Measurements from ENCODE around the gene CDC42BPA.

Gene CDC42BPA

DNA sequence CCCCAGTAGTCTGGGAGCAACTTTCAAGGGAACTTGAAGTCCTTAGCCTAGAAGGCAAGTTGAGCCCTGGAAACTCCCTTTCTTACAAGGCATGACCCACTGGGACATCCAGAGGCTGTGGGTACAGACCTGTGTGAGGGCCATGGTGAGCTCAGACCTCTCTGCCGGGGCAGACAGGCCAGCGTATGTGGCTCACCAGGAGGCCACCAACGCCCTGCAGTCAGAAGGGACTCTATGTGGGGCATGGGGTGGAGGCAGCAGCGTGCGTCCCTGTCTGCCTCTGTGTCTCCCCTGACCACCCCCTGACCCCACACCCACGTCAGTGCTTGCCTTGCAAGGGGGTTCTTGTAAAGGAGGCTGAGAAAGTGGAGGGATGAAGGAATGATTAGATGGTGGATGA lies 367.4 kb downstream of the CDC42BPA start:
- no peaks in the 10 kb centered on the region for H3K9me3 ChIP-seq (ENCODE audit: control insufficient read depth, low read length)
- no peaks in the 10 kb centered on the region for H3K27me3 ChIP-seq (ENCODE audit: control insufficient read depth, insufficient read depth, low read length)
- no peak overlapping the region for H3K9ac ChIP-seq (ENCODE audit: low read length)
- H3K4me1 ChIP-seq (ENCODE audit: control insufficient read depth, insufficient read depth, low read length): peaks cover 15% of the 10 kb centered on the region
- H3K36me3 ChIP-seq (ENCODE audit: control insufficient read depth, insufficient read depth, low read length): no peaks in the 10 kb centered on the region
- no peak overlapping the region for H3K4me3 ChIP-seq (ENCODE audit: low read length)

DNA sequence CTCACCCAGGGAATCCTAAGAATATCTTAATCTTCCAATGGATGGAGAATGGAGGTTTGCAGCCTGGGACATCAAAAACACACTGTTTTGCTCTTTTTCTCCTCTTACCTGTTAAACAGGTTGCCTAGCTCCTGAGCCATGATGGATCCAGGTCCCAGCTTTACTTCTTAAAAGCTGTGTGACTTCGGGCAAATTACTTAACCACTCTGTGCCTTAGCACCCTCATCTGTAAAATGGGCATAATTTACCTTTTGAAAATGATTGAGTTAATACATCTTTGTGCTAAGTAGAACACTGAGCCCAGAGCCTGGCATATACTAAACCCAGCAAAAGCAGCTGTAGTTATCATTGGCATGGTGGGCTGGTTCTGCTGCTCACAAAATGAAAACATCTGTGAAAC lies 368.0 kb downstream of the CDC42BPA start:
- Histone ChIP-seq H3K4me3 (ENCODE audit: low read length) (no peak overlapping the region), H3K4me1 (ENCODE audit: control insufficient read depth, insufficient read depth, low read length) (peaks cover 20% of the 10 kb centered on the region), H3K9me3 (ENCODE audit: control insufficient read depth, low read length) (no peaks in the 10 kb centered on the region), H3K36me3 (ENCODE audit: control insufficient read depth, insufficient read depth, low read length) (no peaks in the 10 kb centered on the region), H3K9ac (ENCODE audit: low read length) (no peak overlapping the region), H3K27me3 (ENCODE audit: control insufficient read depth, insufficient read depth, low read length) (no peaks in the 10 kb centered on the region)

DNA sequence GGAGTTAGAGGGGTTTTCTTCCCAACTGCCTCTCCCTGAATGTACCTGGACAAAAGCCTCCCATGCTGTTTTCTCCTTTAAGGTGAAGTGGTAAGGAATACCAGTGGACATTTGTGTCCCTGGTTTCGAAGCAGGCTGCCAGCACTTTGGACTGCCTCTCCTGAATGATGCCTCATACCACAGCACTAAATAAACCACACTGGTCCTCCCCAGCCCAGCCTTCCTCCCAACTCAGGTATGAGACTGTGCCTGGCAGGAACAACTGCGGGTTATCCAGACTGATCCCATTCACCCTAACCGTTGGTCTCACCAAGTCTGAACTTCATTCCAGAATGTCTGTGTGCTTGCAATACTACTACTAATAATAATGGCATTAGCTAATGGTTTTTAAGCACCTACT lies 368.9 kb downstream of the CDC42BPA start:
- H3K4me3 ChIP-seq (ENCODE audit: low read length): no peak overlapping the region
- H3K9me3 ChIP-seq (ENCODE audit: control insufficient read depth, low read length): no peaks in the 10 kb centered on the region
- no peak overlapping the region for H3K9ac ChIP-seq (ENCODE audit: low read length)
- H3K36me3 ChIP-seq (ENCODE audit: control insufficient read depth, insufficient read depth, low read length): no peaks in the 10 kb centered on the region
- H3K27me3 ChIP-seq (ENCODE audit: control insufficient read depth, insufficient read depth, low read length): no peaks in the 10 kb centered on the region
- peaks cover 30% of the 10 kb centered on the region for H3K4me1 ChIP-seq (ENCODE audit: control insufficient read depth, insufficient read depth, low read length)

DNA sequence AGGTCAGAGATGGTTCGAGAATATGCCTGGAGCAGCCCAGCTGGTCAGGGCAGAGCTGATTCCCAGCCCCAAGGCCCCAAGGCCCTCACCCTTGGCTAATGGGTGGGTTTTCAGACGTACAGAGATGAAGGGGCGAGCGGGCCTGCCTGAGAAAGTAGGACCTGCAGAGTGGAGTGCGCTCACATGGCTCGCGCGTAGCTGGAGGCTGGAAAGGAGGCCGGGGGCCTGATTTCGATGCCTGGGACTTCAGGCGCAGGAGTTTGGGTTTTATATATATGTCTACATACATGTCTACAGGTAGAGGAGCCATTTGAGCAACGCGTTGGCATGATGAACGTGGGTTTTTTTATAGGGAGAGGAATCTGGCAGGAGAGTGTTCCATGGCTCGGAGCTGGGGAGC lies 369.3 kb downstream of the CDC42BPA start:
- Histone ChIP-seq H3K4me3 (ENCODE audit: low read length) (no peak overlapping the region), H3K36me3 (ENCODE audit: control insufficient read depth, insufficient read depth, low read length) (no peaks in the 10 kb centered on the region), H3K9me3 (ENCODE audit: control insufficient read depth, low read length) (no peaks in the 10 kb centered on the region), H3K4me1 (ENCODE audit: control insufficient read depth, insufficient read depth, low read length) (peaks cover 34% of the 10 kb centered on the region), H3K9ac (ENCODE audit: low read length) (no peak overlapping the region), H3K27me3 (ENCODE audit: control insufficient read depth, insufficient read depth, low read length) (no peaks in the 10 kb centered on the region)

DNA sequence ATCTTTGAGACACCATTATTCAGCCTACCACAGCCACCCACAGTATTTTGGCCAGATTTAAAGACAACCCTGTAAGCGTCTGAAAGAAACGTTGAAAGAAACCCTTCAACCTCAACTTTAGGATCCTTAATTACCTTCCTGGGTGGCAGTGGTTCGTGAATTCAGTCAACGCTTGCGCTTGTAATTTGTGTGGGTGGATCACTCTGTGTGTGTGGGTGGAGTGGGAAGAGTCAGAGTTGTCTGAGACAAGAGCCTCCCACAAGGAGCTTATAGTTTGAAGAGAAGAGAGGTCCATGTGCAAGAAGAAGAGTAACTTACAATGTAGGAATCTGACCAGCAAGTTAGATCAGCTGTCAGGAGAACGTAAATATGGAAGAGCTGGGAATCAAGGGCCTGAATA lies 369.8 kb downstream of the CDC42BPA start:
- no peaks in the 10 kb centered on the region for H3K9me3 ChIP-seq (ENCODE audit: control insufficient read depth, low read length)
- H3K9ac ChIP-seq (ENCODE audit: low read length): no peak overlapping the region
- H3K36me3 ChIP-seq (ENCODE audit: control insufficient read depth, insufficient read depth, low read length): no peaks in the 10 kb centered on the region
- no peaks in the 10 kb centered on the region for H3K27me3 ChIP-seq (ENCODE audit: control insufficient read depth, insufficient read depth, low read length)
- H3K4me1 ChIP-seq (ENCODE audit: control insufficient read depth, insufficient read depth, low read length): peaks cover 39% of the 10 kb centered on the region
- no peak overlapping the region for H3K4me3 ChIP-seq (ENCODE audit: low read length)

DNA sequence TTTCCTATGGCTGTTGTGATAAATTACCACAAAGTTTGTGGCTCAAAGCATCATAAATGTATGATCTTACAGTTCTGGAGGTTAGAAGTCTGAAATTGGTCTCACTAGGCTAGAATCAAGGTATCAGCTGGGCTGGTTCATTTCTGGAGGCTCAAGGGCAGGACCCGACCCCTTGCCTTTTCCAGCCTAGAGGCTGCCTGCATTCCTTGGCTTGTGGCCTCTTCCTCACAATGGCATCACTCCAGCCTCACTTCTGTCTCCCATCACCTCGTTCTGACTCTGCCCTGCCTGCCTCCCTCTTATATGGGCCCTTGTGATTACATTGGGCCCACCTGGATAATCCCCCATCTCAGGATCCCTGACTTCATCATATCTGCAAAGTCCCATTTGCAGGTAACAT lies 370.2 kb downstream of the CDC42BPA start:
- Histone ChIP-seq H3K27me3 (ENCODE audit: control insufficient read depth, insufficient read depth, low read length) (no peaks in the 10 kb centered on the region), H3K4me1 (ENCODE audit: control insufficient read depth, insufficient read depth, low read length) (peaks cover 43% of the 10 kb centered on the region), H3K9me3 (ENCODE audit: control insufficient read depth, low read length) (no peaks in the 10 kb centered on the region), H3K9ac (ENCODE audit: low read length) (no peak overlapping the region), H3K36me3 (ENCODE audit: control insufficient read depth, insufficient read depth, low read length) (no peaks in the 10 kb centered on the region), H3K4me3 (ENCODE audit: low read length) (no peak overlapping the region)

DNA sequence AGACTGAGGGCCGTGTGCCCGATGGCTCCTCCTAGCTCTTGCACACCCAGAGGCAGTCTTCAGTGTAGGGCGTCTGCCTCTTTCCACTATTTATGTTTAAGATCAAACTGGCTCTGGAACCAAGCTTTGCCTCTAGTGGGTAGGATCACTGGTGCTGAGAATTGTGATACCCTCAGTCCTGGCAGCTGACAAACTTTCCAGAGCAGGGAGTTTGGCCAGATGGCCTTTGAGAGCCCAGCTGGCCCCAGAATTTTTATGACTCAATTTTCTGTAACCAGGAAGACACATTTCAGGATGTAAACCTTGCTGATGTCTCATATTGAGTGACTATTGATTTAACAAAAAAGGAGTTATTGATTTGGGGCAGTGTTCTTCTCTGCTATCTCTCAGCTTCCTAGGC lies 371.5 kb downstream of the CDC42BPA start:
- H3K9me3 ChIP-seq (ENCODE audit: control insufficient read depth, low read length): no peaks in the 10 kb centered on the region
- H3K4me1 ChIP-seq (ENCODE audit: control insufficient read depth, insufficient read depth, low read length): peaks cover 50% of the 10 kb centered on the region
- H3K36me3 ChIP-seq (ENCODE audit: control insufficient read depth, insufficient read depth, low read length): no peaks in the 10 kb centered on the region
- H3K9ac ChIP-seq (ENCODE audit: low read length): no peak overlapping the region
- no peak overlapping the region for H3K4me3 ChIP-seq (ENCODE audit: low read length)
- no peaks in the 10 kb centered on the region for H3K27me3 ChIP-seq (ENCODE audit: control insufficient read depth, insufficient read depth, low read length)

DNA sequence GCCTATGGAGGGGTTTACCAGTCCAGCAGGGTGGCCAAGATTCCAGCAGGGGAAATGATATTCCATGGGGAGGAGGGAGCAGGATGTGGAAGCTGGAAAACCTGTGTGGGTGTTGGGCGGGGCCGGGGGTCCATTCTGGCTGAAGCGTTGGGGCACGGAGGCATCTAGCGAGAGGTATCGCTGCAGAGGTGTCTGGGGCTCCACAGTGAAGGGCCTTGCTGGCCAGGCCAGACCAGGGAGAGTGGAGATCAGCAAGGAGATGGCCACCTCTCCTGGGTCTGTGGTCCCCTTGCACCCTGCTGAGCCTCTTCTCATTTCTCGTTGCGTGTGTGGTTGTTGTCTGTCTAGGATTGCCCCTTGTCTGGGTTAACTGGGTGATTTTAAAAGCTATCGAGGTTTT lies 372.0 kb downstream of the CDC42BPA start:
- Histone ChIP-seq H3K36me3 (ENCODE audit: control insufficient read depth, insufficient read depth, low read length) (no peaks in the 10 kb centered on the region), H3K9ac (ENCODE audit: low read length) (peak overlapping the region; percentile 41), H3K9me3 (ENCODE audit: control insufficient read depth, low read length) (no peaks in the 10 kb centered on the region), H3K4me1 (ENCODE audit: control insufficient read depth, insufficient read depth, low read length) (peaks cover 54% of the 10 kb centered on the region), H3K4me3 (ENCODE audit: low read length) (peak overlapping the region; percentile 18), H3K27me3 (ENCODE audit: control insufficient read depth, insufficient read depth, low read length) (no peaks in the 10 kb centered on the region)

DNA sequence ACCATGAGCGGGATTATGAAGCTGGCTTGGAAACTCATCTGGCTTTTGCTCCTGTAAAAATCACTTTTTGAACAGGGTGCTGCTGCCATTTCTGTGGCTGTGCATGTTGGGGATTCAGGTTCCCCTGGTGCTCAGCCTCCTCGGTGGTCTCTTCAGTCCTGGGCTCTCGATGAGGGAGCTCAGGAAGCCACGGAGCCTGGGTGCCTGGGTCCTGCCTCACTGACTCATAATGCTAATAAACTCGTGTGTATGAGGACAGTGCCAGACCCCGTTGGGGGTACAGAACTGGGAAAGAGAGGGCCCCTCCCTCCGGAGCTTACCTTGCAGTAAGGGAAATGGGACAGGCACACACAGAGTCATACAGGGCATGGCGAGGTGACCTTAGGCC lies 372.4 kb downstream of the CDC42BPA start:
- peak overlapping the region; percentile 18 for H3K4me3 ChIP-seq (ENCODE audit: low read length)
- peak overlapping the region; percentile 41 for H3K9ac ChIP-seq (ENCODE audit: low read length)
- no peaks in the 10 kb centered on the region for H3K27me3 ChIP-seq (ENCODE audit: control insufficient read depth, insufficient read depth, low read length)
- peaks cover 59% of the 10 kb centered on the region for H3K4me1 ChIP-seq (ENCODE audit: control insufficient read depth, insufficient read depth, low read length)
- no peaks in the 10 kb centered on the region for H3K36me3 ChIP-seq (ENCODE audit: control insufficient read depth, insufficient read depth, low read length)
- no peaks in the 10 kb centered on the region for H3K9me3 ChIP-seq (ENCODE audit: control insufficient read depth, low read length)

DNA sequence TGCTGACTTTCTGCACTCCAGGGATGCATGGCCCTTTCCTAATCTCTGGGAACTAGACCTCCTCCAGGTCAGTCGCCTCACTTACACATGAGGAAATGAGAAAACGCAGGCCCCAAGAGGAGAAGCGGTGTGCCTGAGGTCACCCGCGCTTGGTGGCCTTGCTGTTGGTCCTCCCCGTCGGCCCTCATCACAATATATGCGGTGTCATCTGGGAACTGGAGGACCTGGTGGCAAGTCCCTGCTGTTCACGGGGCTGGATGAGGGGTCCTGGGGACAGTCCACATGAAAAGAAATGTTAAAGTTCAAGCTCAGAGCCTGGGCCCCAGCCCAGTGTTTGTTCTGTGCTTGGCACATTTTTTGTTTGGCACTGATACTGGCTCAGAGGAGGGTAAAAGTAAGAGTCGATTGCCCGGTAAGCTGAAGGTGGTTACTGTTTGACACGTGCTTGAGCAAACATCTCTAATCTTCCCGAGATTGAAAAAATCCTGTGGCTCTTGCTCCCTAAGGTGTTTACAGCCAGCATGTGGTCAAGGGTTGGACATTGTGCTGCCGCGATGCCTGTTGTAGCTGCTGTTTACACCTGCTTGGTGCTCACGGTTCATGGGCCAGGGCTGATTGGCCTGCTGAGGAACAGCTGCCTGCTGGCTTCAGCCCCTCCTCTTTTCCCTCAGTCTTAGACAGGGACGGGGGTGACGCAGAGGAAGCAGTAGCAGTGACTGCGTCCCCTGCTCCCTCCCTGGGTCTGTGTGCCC lies 373.0 kb downstream of the CDC42BPA start:
- Histone ChIP-seq H3K27me3 (ENCODE audit: control insufficient read depth, insufficient read depth, low read length) (no peaks in the 10 kb centered on the region), H3K9ac (ENCODE audit: low read length) (peak overlapping the region; percentile 41), H3K36me3 (ENCODE audit: control insufficient read depth, insufficient read depth, low read length) (no peaks in the 10 kb centered on the region), H3K9me3 (ENCODE audit: control insufficient read depth, low read length) (no peaks in the 10 kb centered on the region), H3K4me1 (ENCODE audit: control insufficient read depth, insufficient read depth, low read length) (peaks cover 63% of the 10 kb centered on the region), H3K4me3 (ENCODE audit: low read length) (peak overlapping the region; percentile 18)

DNA sequence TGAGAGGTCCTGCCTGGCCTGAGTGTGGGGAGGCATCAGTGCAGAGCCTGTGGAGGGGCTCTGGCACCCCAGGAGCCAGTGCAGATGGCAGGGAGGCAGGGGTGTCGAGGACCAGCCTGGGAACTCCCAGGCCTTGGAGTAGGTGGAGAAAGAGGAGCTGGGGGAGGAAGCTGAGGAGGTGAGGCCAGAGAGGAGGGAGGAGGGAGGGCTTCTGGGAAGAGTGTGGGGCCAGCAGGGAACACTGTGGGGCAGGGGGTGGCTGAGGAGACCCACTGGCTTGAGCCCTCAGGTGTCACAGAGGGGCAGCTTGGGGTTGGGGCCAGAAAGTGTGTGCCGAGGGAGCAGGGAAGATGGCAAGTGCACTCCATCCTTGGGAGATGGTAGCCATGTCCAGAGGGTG lies 374.4 kb downstream of the CDC42BPA start:
- Histone ChIP-seq H3K9ac (ENCODE audit: low read length) (no peak overlapping the region), H3K4me1 (ENCODE audit: control insufficient read depth, insufficient read depth, low read length) (peaks cover 63% of the 10 kb centered on the region)

DNA sequence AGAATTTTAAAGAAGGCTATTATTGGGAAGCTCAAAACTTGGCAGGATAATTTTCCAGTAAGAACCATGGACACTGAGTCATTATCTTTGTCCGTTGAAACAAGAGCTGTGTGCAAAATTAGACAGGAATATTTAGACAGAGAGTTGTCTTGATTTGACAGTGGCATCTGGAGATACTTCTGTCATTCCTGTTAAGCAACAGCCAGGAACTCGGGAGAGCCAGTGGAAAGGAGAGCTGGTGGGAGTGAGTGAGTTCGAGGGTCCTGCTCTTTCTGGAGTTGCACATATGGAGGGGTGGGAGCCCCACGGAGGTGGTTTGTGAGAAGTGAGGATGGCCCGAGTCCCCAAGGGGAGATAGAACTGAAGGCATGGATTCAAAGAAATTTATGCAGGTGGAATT lies 375.1 kb downstream of the CDC42BPA start:
- Histone ChIP-seq H3K4me1 (ENCODE audit: control insufficient read depth, insufficient read depth, low read length) (peaks cover 70% of the 10 kb centered on the region), H3K36me3 (ENCODE audit: control insufficient read depth, insufficient read depth, low read length) (no peaks in the 10 kb centered on the region), H3K4me3 (ENCODE audit: low read length) (no peak overlapping the region), H3K9ac (ENCODE audit: low read length) (no peak overlapping the region), H3K9me3 (ENCODE audit: control insufficient read depth, low read length) (no peaks in the 10 kb centered on the region), H3K27me3 (ENCODE audit: control insufficient read depth, insufficient read depth, low read length) (no peaks in the 10 kb centered on the region)

More for the DNA sequence above, 374.4 kb downstream of the CDC42BPA start:
- Histone ChIP-seq H3K36me3 (ENCODE audit: control insufficient read depth, insufficient read depth, low read length) (no peaks in the 10 kb centered on the region), H3K4me3 (ENCODE audit: low read length) (no peak overlapping the region), H3K27me3 (ENCODE audit: control insufficient read depth, insufficient read depth, low read length) (no peaks in the 10 kb centered on the region), H3K9me3 (ENCODE audit: control insufficient read depth, low read length) (no peaks in the 10 kb centered on the region)

DNA sequence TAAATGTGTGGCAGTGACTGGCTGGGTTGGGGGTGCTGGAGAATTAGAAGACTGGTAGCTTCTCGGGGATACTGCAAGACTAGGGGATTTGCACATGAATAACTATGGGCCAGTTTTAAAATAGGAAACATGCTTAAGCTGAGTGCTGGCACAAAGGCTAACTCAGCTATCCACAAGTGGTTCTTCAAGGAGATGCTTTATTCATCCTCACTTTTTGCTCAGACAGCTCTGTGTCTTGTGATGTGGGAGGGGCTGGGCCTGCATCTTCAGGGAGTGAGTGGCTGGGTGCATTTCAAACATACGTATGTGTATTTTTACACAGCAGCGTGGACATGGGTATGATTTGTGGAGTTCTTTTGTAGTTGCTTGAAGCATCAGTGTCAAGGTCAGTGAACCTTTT lies 375.9 kb downstream of the CDC42BPA start:
- no peak overlapping the region for H3K4me3 ChIP-seq (ENCODE audit: low read length)
- H3K4me1 ChIP-seq (ENCODE audit: control insufficient read depth, insufficient read depth, low read length): peaks cover 73% of the 10 kb centered on the region
- H3K27me3 ChIP-seq (ENCODE audit: control insufficient read depth, insufficient read depth, low read length): no peaks in the 10 kb centered on the region
- H3K9ac ChIP-seq (ENCODE audit: low read length): no peak overlapping the region
- no peaks in the 10 kb centered on the region for H3K36me3 ChIP-seq (ENCODE audit: control insufficient read depth, insufficient read depth, low read length)
- no peaks in the 10 kb centered on the region for H3K9me3 ChIP-seq (ENCODE audit: control insufficient read depth, low read length)

Data from mucosa of stomach (tissue), 1 donor.